ENCODE results near the gene PPP1R3A.

The PPP1R3A gene

GRCh38 chr7:113891828-113892227 is 27.0 kb downstream of the PPP1R3A start:
- DNase-seq: peak; percentile 24
- in situ Hi-C loops (cut with HindIII; ENCODE audit: low pct_ligation_motif_present, low pct_unique_long_range_greater_than_20kb, low sequenced_read_pairs): no loop called here

GRCh38 chr7:113891031-113891350 is 27.8 kb downstream of the PPP1R3A start:
- no peak for DNase-seq
- in situ Hi-C loops (cut with HindIII; ENCODE audit: low pct_ligation_motif_present, low pct_unique_long_range_greater_than_20kb, low sequenced_read_pairs): no loop called here

GRCh38 chr7:113890331-113891030 is 28.3 kb downstream of the PPP1R3A start:
- in situ Hi-C loops (cut with HindIII; ENCODE audit: low pct_ligation_motif_present, low pct_unique_long_range_greater_than_20kb, low sequenced_read_pairs): no loop called here
- no peak for DNase-seq

DNA sequence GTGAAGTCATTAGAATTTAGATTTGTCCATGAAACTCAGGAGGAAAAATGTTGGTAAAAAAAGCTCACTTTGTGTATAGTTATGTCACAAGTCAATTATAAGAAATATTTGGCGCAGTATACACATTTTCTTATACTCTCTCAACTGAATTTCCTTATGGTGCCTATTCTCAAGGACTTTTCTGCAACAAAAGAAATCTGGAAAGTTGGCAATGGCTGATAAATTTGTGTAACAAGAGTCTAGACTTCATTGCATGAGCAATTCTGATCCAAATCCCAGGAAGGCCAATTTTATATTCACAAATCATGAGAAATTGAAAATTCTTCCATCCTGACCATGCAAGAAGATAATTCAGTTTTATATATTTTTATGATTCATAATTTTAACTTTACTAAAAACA is 35.7 kb downstream of the PPP1R3A start:
- no peak for DNase-seq
- in situ Hi-C loops (cut with HindIII; ENCODE audit: low pct_ligation_motif_present, low pct_unique_long_range_greater_than_20kb, low sequenced_read_pairs): no loop called here

DNA sequence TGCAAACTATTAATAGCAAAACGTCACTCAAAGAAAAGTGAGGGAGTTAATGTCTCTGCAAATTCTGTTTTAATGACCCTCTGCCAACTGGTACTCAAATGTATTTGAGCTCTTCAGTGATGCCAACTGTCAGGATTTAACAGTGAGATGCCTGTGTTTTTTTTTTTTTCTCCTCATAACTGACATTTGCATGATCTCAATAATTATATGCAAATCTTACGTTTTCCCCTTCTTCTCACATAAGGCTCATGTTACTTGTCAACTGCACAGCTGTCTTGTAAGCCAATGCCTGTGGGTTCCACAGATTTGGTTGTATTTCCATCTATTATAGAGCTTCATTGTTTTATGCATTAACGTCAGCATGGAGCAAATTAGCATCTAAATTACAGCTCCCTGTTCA is 38.2 kb downstream of the PPP1R3A start:
- in situ Hi-C loops (cut with HindIII; ENCODE audit: low pct_ligation_motif_present, low pct_unique_long_range_greater_than_20kb, low sequenced_read_pairs): no loop called here
- no peak for DNase-seq

DNA sequence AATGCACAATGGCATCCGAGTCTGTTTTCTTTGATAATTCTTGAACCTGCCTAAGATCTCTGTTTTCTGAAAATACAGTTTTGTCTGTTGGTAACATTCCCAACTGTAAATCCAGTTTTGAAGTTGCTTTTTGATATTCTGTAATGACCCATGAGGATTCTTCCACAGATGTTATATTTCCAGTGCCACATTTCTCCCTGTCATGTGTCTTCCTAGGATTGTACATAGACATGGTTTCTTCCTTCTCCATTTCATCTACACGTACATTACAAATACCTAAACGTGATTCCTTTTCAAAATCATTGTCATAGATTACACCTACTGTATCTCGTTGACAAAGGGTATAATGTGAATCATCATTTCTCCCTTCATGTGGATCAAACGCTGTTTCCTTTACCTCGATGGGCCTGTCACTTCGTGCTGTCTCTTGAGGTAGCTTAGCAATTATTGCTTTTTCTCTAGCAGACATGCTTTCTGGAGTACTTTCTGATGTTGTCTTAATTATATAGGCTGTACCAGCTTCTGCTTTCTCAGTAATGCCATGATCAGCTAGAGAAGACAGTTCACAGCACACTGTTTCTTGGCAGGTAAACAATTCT is 40.3 kb downstream of the PPP1R3A start:
- in situ Hi-C loops (cut with HindIII; ENCODE audit: low pct_ligation_motif_present, low pct_unique_long_range_greater_than_20kb, low sequenced_read_pairs): no loop called here
- no peak for DNase-seq

DNA sequence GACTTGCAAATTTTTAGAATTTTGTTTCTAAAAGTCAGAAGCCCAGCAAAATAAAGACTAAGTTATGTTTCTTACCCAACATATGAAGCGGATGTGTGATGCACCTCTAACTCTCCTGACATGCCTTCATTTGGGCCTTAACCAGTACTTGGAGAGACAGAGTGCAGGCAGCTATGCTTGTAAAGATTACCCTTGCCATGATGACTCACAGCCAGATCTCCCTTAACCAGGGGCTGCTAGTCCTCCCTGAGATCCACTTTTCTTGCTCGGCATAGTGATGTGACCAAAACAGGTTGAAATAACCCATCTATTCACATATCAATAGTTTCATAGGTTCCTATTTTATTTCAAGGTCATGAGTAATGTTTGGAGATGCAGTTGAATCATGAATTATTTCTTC is 43.6 kb downstream of the PPP1R3A start:
- in situ Hi-C loops (cut with HindIII; ENCODE audit: low pct_ligation_motif_present, low pct_unique_long_range_greater_than_20kb, low sequenced_read_pairs): no loop called here
- DNase-seq: no peak

DNA sequence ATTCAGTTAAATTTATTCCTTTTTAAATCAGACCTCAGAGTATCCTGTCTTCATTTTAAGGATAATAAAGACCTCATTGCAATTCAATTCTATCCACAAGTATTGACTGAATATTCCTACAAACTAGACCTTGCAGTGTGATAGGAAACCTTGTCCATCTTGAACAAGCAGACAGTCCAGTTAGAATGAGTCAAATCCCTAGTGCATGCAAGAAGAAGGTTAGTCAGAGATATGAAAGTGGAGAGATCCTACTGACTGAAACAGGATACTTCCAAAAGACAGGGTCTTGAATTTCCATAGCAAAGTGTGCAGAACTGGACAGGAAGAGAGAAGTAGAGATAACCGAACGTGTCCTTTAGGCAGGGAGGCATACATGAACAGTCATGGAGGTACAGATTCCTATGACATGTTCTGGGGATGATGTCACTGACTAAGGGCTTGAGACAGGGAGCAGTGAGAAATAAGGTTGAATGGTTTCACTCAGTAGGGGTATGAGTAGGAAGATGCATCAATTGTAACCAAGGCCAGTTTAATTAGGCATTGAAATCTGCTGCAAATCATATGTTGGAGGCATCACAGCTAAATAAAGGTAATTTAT is 45.2 kb downstream of the PPP1R3A start:
- no peak for DNase-seq
- in situ Hi-C loops (cut with HindIII; ENCODE audit: low pct_ligation_motif_present, low pct_unique_long_range_greater_than_20kb, low sequenced_read_pairs): no loop called here

DNA sequence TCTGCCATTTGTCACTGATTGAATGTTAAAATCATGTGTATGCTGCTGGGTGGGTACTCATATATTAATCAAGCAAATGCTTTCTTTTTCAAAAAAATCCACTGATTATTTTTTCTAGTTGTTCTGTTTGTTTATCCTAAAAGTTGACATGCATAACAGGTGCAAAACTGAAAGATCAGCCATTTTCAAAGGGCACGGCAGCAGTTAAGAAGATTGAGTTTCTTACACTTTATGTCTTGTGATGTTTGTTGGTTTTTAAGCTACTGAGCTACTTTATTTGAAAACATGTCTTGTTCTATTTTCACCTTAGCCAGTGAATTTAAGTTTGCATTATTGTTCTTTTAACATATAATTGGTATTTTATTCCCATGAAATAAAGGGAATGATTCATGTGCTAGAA is 45.8 kb downstream of the PPP1R3A start:
- no peak for DNase-seq
- in situ Hi-C loops (cut with HindIII; ENCODE audit: low pct_ligation_motif_present, low pct_unique_long_range_greater_than_20kb, low sequenced_read_pairs): no loop called here

- in situ Hi-C loops (cut with HindIII; ENCODE audit: low pct_ligation_motif_present, low pct_unique_long_range_greater_than_20kb, low sequenced_read_pairs): no loop called here
- no peak for DNase-seq
These were observed 51.5 kb downstream of the PPP1R3A start for GRCh38 chr7:113867325-113867724.

- in situ Hi-C loops (cut with HindIII; ENCODE audit: low pct_ligation_motif_present, low pct_unique_long_range_greater_than_20kb, low sequenced_read_pairs): no loop called here
- no peak for DNase-seq
These were observed 62.8 kb downstream of the PPP1R3A start for GRCh38 chr7:113856010-113856409.

DNA sequence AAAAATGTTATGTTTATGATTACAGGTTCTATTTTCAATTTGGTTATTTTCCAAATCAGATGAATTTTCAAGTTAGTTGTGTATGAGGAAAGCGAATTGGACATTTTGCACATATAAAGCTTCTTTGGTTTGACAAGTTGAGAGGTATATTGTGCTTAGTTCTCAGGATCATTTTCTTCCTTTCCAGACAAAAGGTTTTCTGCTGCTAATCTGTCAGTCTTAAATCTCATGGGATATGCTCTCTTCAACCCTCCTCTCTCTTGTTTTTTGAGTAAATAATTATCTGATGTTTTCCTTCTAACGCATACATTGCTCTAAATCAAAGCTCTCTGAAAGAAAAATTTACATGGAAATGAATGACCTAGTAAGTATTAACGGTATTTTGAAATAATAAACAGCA is 77.9 kb downstream of the PPP1R3A start:
- in situ Hi-C loops (cut with HindIII; ENCODE audit: low pct_ligation_motif_present, low pct_unique_long_range_greater_than_20kb, low sequenced_read_pairs): no loop called here
- DNase-seq: no peak

DNA sequence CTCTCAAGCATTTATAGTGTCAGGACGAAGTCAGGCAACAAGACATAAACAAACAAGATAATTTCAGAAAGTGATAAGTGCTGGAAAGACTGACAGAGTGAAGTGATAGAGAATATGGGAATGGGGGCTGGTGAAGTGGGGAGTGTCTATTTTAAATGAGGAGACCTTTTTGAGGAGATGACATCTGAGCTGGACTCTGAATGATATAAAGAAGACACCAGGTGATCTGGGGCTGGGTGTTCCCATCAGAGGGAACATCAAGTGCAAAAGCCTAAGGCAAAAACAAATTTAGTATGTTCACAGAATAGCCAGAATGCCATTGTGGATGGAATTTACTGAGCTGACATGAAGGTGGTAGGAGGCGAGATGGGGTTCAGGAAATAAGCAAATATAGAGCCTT is 83.4 kb downstream of the PPP1R3A start:
- no peak for DNase-seq
- in situ Hi-C loops (cut with HindIII; ENCODE audit: low pct_ligation_motif_present, low pct_unique_long_range_greater_than_20kb, low sequenced_read_pairs): no loop called here

DNA sequence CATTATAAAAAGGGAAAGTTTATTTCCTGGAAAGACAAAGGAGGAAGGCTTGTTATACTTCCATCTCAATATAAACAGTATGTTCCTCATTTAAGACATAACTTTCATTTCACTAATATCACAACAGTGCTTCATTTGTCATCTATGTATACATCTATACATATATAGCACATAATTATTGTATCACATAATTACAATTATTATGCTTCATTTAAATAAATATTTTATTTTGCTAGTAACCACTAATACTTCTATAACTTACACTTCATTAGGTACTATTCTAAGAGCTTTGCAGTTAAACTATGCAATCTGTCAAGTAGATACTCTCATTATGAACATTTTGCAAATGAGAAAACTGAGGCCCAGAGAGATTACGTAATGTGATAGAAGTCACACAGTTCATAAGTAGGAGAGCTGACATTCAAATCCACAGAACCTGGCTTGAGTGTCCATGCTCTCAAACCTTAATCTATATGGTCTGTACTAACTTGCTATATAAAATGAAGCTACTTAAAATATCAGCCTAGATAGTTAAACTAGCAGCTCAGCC is 86.5 kb downstream of the PPP1R3A start:
- in situ Hi-C loops (cut with HindIII; ENCODE audit: low pct_ligation_motif_present, low pct_unique_long_range_greater_than_20kb, low sequenced_read_pairs): no loop called here
- no peak for DNase-seq

DNA sequence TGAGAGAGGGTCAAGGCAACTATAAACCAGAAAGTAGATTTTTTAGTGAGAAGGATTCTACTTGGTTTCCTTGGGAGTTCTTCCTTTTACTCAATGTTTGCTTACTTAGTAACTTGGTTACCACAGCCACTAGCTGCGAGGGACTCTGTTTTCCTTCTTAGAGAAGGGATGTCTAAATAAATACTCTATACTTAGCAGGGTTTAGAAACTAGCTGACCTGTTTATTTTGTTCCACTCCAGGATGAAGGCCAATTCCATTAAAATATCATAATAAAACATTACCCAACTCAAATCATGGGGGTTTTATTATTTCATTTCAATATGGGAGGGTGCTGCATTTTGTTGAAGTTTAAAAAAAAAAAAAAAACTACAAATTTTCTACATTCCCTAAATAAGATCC is 87.3 kb downstream of the PPP1R3A start:
- no peak for DNase-seq
- in situ Hi-C loops (cut with HindIII; ENCODE audit: low pct_ligation_motif_present, low pct_unique_long_range_greater_than_20kb, low sequenced_read_pairs): no loop called here

- DNase-seq: no peak
- in situ Hi-C loops (cut with HindIII; ENCODE audit: low pct_ligation_motif_present, low pct_unique_long_range_greater_than_20kb, low sequenced_read_pairs): no loop called here
These were observed 90.2 kb downstream of the PPP1R3A start for GRCh38 chr7:113828581-113828980.
